ENCODE data around the gene MINDY2.
"Not testable (repeated sequence)": the region's sequence is repeated elsewhere in the genome, so short reads cannot be mapped to it uniquely, and the experiment has no call there.

MINDY2 gene

GRCh38 chr15:58852347-58852746 lies 81.2 kb downstream of the MINDY2 start:
- no peak for DNase-seq (ENCODE audit: low read depth)

DNA sequence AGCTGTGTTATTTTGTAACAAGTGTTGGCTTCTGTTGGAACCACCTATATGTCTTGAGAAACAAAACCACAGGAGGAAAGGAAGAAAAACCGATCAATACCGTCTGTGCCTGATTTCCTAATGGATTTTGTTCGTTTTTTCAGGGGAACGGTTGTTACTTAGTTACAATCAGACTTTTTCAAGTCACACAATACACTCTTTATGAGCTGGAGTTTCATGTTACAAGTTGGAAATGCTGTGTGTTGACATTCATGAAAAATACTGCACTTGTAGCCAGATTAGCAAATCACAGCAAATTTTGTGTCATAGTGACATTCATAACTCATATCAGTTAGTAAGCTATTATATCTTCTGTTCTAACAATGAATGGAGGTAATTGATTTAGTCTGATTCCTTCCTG lies 83.5 kb downstream of the MINDY2 start:
- no peak for TF ChIP-seq CTCF (IDR thresholded peaks at IDR 0.05; ENCODE audit: insufficient read depth, low read depth, low read length, missing control alignments)
- no peak overlapping the region for H3K4me3 ChIP-seq (ENCODE audit: low read length)
- DNase-seq (ENCODE audit: low read depth): no peak

More at GRCh38 chr15:58852347-58852746, 81.2 kb downstream of the MINDY2 start:
- TF ChIP-seq CTCF (IDR thresholded peaks at IDR 0.05; ENCODE audit: insufficient read depth, low read depth, low read length, missing control alignments): peak; percentile 15
- no peak overlapping the region for H3K4me3 ChIP-seq (ENCODE audit: low read length)

DNA sequence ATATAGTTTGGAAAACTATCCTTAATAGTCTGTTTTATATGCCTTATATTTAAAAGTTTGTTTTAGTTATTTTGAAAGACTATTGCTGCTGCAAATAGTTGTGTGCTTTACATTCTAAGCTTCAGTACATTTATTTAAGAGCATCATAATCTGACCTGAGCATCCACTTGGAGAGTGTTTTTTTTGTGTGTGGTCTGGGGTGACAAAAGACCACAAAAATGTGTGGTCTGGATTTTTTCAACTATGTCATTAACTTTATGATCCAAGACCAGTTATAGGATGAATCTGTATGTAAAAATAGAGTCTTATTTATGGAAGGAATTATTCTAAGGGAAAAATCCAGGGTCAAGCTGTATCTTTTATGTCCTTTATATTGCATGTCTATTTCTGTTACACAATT lies 85.0 kb downstream of the MINDY2 start:
- no peak for TF ChIP-seq CTCF (IDR thresholded peaks at IDR 0.05; ENCODE audit: insufficient read depth, low read depth, low read length, missing control alignments)
- DNase-seq (ENCODE audit: low read depth): no peak

GRCh38 chr15:58856621-58857020 lies 85.5 kb downstream of the MINDY2 start:
- not testable (repeated sequence) for DNase-seq (ENCODE audit: low read depth); H3K4me3 ChIP-seq (ENCODE audit: low read length)

More for the DNA sequence above, 85.0 kb downstream of the MINDY2 start:
- no peak overlapping the region for H3K4me3 ChIP-seq (ENCODE audit: low read length)

DNA sequence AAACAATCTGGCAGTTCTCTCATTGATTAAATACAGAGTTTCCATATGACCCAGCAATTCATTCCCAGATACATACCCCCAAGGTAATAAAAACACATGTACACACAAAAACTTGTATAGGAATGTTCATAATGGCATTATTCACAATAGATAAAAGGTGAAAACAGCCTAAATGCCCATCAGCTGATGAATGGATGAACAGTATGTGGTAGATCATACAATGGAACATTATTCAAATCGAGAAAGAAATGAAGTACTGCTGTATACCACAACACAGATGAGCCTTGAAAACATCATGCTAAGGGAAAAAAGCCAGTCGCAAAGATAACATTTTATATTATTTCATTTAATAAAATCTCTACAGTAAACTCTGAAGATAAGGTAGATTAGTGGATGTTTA lies 91.2 kb downstream of the MINDY2 start:
- no peak overlapping the region for H3K4me3 ChIP-seq (ENCODE audit: low read length)
- DNase-seq (ENCODE audit: low read depth): no peak
- no peak for TF ChIP-seq CTCF (IDR thresholded peaks at IDR 0.05; ENCODE audit: insufficient read depth, low read depth, low read length, missing control alignments)

- no peak for DNase-seq (ENCODE audit: low read depth)
- TF ChIP-seq CTCF (IDR thresholded peaks at IDR 0.05; ENCODE audit: insufficient read depth, low read depth, low read length, missing control alignments): no peak
- no peak overlapping the region for H3K4me3 ChIP-seq (ENCODE audit: low read length)
Measured at GRCh38 chr15:58864602-58865424, 93.7 kb downstream of the MINDY2 start.

DNA sequence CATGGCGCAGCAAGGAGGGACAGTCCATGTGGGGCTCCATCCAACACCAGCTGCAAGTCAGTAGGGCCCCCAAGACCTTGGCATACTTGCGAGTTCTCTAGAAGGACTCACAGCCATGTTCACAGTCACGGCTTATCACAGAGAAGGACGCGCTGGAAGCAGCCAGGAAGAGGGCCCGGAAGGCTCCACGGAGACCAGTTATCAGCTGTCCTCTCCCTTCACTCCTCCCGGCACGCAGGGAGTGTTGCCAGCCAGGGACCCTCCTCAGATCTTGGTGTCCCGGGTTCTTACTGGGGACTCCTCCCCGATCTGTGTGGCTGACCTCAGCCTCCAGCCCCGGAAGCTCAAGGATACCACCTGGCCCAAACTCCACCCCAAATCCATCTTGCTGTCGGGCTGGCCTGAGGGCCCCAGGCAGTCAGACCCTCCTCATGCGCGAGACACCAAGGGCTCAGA lies 94.4 kb downstream of the MINDY2 start:
- DNase-seq (ENCODE audit: low read depth): no peak
- TF ChIP-seq CTCF (IDR thresholded peaks at IDR 0.05; ENCODE audit: insufficient read depth, low read depth, low read length, missing control alignments): no peak
- no peak overlapping the region for H3K4me3 ChIP-seq (ENCODE audit: low read length)
